Karpas-422 (cell line): ENCODE data around the gene ZNF511. TPM values are rescaled to one million over a fixed set of nuclear protein-coding genes. Genes with fewer than 3 reads are reported as not detected.

Experiments
- DNase-seq: peaks from one replicate; pipeline ENCODE4 v3.0.0-alpha.2; 2015
- H2AFZ ChIP-seq: fragments of 200-600 bp; sonication (generic); 2 replicates; pipeline ENCODE4 v1.6.1; 2014; ENCODE audit warnings: antibody characterized with exemption, low read length, mixed read lengths
- H3K27ac ChIP-seq: fragments of 200-600 bp; sonication (generic); 2 replicates; pipeline ENCODE4 v1.5.1; 2014; ENCODE audit warnings: mild to moderate bottlenecking, low read length, moderate library complexity
- H3K27me3 ChIP-seq: fragments of 200-600 bp; sonication (generic); 2 replicates; pipeline ENCODE4 v1.6.1; 2014; ENCODE audit warnings: low read length, mixed read lengths
- H3K36me3 ChIP-seq: fragments of 200-600 bp; sonication (generic); 2 replicates; pipeline ENCODE4 v1.6.1; 2014; ENCODE audit warnings: low read length, mixed read lengths; ENCODE audit not compliant: insufficient read depth
- H3K4me1 ChIP-seq: fragments of 200-600 bp; sonication (generic); 2 replicates; pipeline ENCODE4 v1.6.1; 2014; ENCODE audit warnings: mild to moderate bottlenecking, low read length, mixed read lengths
- H3K4me2 ChIP-seq: fragments of 200-600 bp; sonication (generic); 2 replicates; pipeline ENCODE4 v1.6.1; 2014; ENCODE audit warnings: low read length, low read depth, mild to moderate bottlenecking; ENCODE audit not compliant: poor library complexity, severe bottlenecking
- H3K4me3 ChIP-seq: fragments of 200-600 bp; sonication (generic); 2 replicates; pipeline ENCODE4 v1.5.1; 2014; ENCODE audit warnings: mild to moderate bottlenecking, antibody characterized with exemption, low read length, mixed read lengths
- H3K79me2 ChIP-seq: fragments of 200-600 bp; sonication (generic); 2 replicates; pipeline ENCODE4 v1.6.1; 2014; ENCODE audit warnings: mild to moderate bottlenecking, low read length, mixed read lengths
- H3K9ac ChIP-seq: fragments of 200-600 bp; sonication (generic); 2 replicates; pipeline ENCODE4 v1.6.0; 2014; ENCODE audit warnings: low read length
- H3K9me2 ChIP-seq: fragments of 200-600 bp; sonication (generic), shearing (Covaris generic); replicated peaks from 2 replicates; pipeline ENCODE4 v1.6.0; 2014; ENCODE audit warnings: mild to moderate bottlenecking, low read length, moderate library complexity; ENCODE audit not compliant: insufficient read depth
- H3K9me3 ChIP-seq: fragments of 300-700, 200-600 bp; sonication (generic); 2 replicates; pipeline ENCODE4 v1.6.1; 2014; ENCODE audit warnings: low read length, mixed read lengths
- H4K20me1 ChIP-seq: fragments of 200-600 bp; sonication (generic); 2 replicates; pipeline ENCODE4 v1.6.1; 2014; ENCODE audit warnings: mild to moderate bottlenecking, antibody characterized with exemption, low read length, low read depth; ENCODE audit not compliant: insufficient read depth
- total RNA-seq: library from RNA; depleted of rRNA; stranded (reverse); fragments of >200 nt; shearing (Covaris generic); gene quantifications from 2 replicates; pipeline ENCODE4 v1.2.3, GENCODE V29; 2014; ENCODE audit warnings: low replicate concordance

ZNF511 gene
- total RNA-seq, 1 experiment from 2014 or later: 14.0 TPM

- H3K36me3 ChIP-seq: no peaks in the 10 kb centered on the region
- H2AFZ ChIP-seq: no peak overlapping the region
- H3K79me2 ChIP-seq: no peaks in the 10 kb centered on the region
- H3K9ac ChIP-seq: no peak overlapping the region
- H3K9me3 ChIP-seq: peaks cover 22% of the 10 kb centered on the region
- DNase-seq: no peak
- peaks cover 3% of the 10 kb centered on the region for H3K4me1 ChIP-seq
- H3K27ac ChIP-seq: no peak overlapping the region
- H3K27me3 ChIP-seq: no peaks in the 10 kb centered on the region
- H3K4me3 ChIP-seq: no peak overlapping the region
- H3K9me2 ChIP-seq: no peaks in the 10 kb centered on the region
- no peaks in the 10 kb centered on the region for H4K20me1 ChIP-seq
- no peak overlapping the region for H3K4me2 ChIP-seq
Measured at GRCh38 chr10:133334503-133335245, 26.0 kb downstream of the ZNF511 start.

- Histone ChIP-seq H3K27me3 (no peaks in the 10 kb centered on the region), H3K9ac (no peak overlapping the region), H3K4me1 (no peaks in the 10 kb centered on the region), H2AFZ (no peak overlapping the region), H3K36me3 (no peaks in the 10 kb centered on the region), H3K4me2 (no peak overlapping the region), H3K79me2 (no peaks in the 10 kb centered on the region), H4K20me1 (no peaks in the 10 kb centered on the region), H3K27ac (no peak overlapping the region), H3K9me2 (no peaks in the 10 kb centered on the region), H3K9me3 (peaks cover 22% of the 10 kb centered on the region), H3K4me3 (no peak overlapping the region)
- DNase-seq: no peak
Measured at GRCh38 chr10:133335246-133336117, 26.8 kb downstream of the ZNF511 start.

- H3K79me2 ChIP-seq: no peaks in the 10 kb centered on the region
- H3K4me1 ChIP-seq: no peaks in the 10 kb centered on the region
- H3K9ac ChIP-seq: no peak overlapping the region
- no peaks in the 10 kb centered on the region for H3K9me2 ChIP-seq
- H3K27me3 ChIP-seq: no peaks in the 10 kb centered on the region
- no peaks in the 10 kb centered on the region for H4K20me1 ChIP-seq
- no peak overlapping the region for H2AFZ ChIP-seq
- no peak overlapping the region for H3K4me3 ChIP-seq
- peaks cover 22% of the 10 kb centered on the region for H3K9me3 ChIP-seq
- no peak for DNase-seq
- no peaks in the 10 kb centered on the region for H3K36me3 ChIP-seq
- no peak overlapping the region for H3K4me2 ChIP-seq
- no peak overlapping the region for H3K27ac ChIP-seq
Measured at GRCh38 chr10:133336118-133336576, 27.4 kb downstream of the ZNF511 start.

- peaks cover 22% of the 10 kb centered on the region for H3K9me3 ChIP-seq
- no peaks in the 10 kb centered on the region for H3K9me2 ChIP-seq
- no peaks in the 10 kb centered on the region for H3K79me2 ChIP-seq
- no peak within 1 kb of the TSS for H3K27ac ChIP-seq
- H3K4me1 ChIP-seq: no peaks in the 10 kb centered on the region
- no peaks in the 10 kb centered on the region for H3K36me3 ChIP-seq
- no peak for DNase-seq
- H3K27me3 ChIP-seq: no peaks in the 10 kb centered on the region
- H2AFZ ChIP-seq: no peak within 1 kb of the TSS
- no peak within 1 kb of the TSS for H3K4me2 ChIP-seq
- H3K9ac ChIP-seq: no peak within 1 kb of the TSS
- no peak within 1 kb of the TSS for H3K4me3 ChIP-seq
- H4K20me1 ChIP-seq: no peaks in the 10 kb centered on the region
Measured at GRCh38 chr10:133336577-133337369, 28.1 kb downstream of the ZNF511 start, which contains the start of gene CALY. Gene CALY, minus strand, starts transcription at chr10:133336896. Its CDS starts 7,907 bp downstream, at chr10:133328989.

GRCh38 chr10:133337370-133337725 lies 28.6 kb downstream of the ZNF511 start:
- Histone ChIP-seq H3K79me2 (no peaks in the 10 kb centered on the region), H3K27ac (no peak overlapping the region), H3K9ac (no peak overlapping the region), H3K36me3 (no peaks in the 10 kb centered on the region), H3K4me1 (no peaks in the 10 kb centered on the region), H2AFZ (no peak overlapping the region), H3K9me2 (no peaks in the 10 kb centered on the region), H3K27me3 (no peaks in the 10 kb centered on the region), H3K9me3 (peaks cover 22% of the 10 kb centered on the region), H3K4me2 (no peak overlapping the region), H3K4me3 (no peak overlapping the region), H4K20me1 (no peaks in the 10 kb centered on the region)
- DNase-seq: no peak

- Histone ChIP-seq H3K9me3 (peaks cover 22% of the 10 kb centered on the region), H3K9ac (no peak overlapping the region), H4K20me1 (no peaks in the 10 kb centered on the region), H2AFZ (no peak overlapping the region), H3K36me3 (no peaks in the 10 kb centered on the region), H3K4me3 (no peak overlapping the region), H3K4me2 (no peak overlapping the region), H3K27me3 (no peaks in the 10 kb centered on the region), H3K4me1 (no peaks in the 10 kb centered on the region), H3K27ac (no peak overlapping the region), H3K9me2 (no peaks in the 10 kb centered on the region), H3K79me2 (no peaks in the 10 kb centered on the region)
- no peak for DNase-seq
Measured at GRCh38 chr10:133338080-133339071, 29.7 kb downstream of the ZNF511 start.

- no peaks in the 10 kb centered on the region for H3K36me3 ChIP-seq
- no peak overlapping the region for H2AFZ ChIP-seq
- no peak overlapping the region for H3K4me3 ChIP-seq
- H3K9me2 ChIP-seq: no peaks in the 10 kb centered on the region
- no peak for DNase-seq
- H3K9ac ChIP-seq: no peak overlapping the region
- no peaks in the 10 kb centered on the region for H4K20me1 ChIP-seq
- H3K4me1 ChIP-seq: no peaks in the 10 kb centered on the region
- H3K9me3 ChIP-seq: peaks cover 22% of the 10 kb centered on the region
- H3K27me3 ChIP-seq: no peaks in the 10 kb centered on the region
- no peak overlapping the region for H3K27ac ChIP-seq
- no peak overlapping the region for H3K4me2 ChIP-seq
- H3K79me2 ChIP-seq: no peaks in the 10 kb centered on the region
Measured at GRCh38 chr10:133339708-133340380, 31.1 kb downstream of the ZNF511 start.
